ENCODE measurements around the gene MAP3K12.
A peak's percentile ranks its signal among the peaks of the same experiment; 100 is the strongest.
"Not testable (repeated sequence)": the region's sequence is repeated elsewhere in the genome, so short reads cannot be mapped to it uniquely, and the experiment has no call there.

Gene MAP3K12

GRCh38 chr12:53451661-53452158 is 47.5 kb downstream of the MAP3K12 start, which contains the start of gene PCBP2:
Gene PCBP2, plus strand, starts transcription at chr12:53452102. Its CDS starts 2,699 bp downstream, at chr12:53454801.
- TF ChIP-seq ARNT (IDR thresholded peaks at IDR 0.05) (0 out of 2 replicates have a peak, but pooled peaks have one; percentile 16), HDGF (IDR thresholded peaks at IDR 0.05; ENCODE audit: borderline replicate concordance) (0 out of 2 replicates have a peak, but pooled peaks have one; percentile 26), ELF4 (IDR thresholded peaks at IDR 0.05) (peak; percentile 74), ZNF384 (IDR thresholded peaks at IDR 0.05) (no peak), PKNOX1 (IDR thresholded peaks at IDR 0.05) (peak; percentile 34; the same call in 1 of the 2 replicates)
- POLR2A ChIA-PET = interaction anchor here (0.7 to 1.3 kb wide), 5 partner anchors 11 to 130 kb away, joined by 3 to 4 read pairs (median 3); partner anchors contain the start of genes AAAS and TARBP2
- CTCF ChIA-PET = interaction anchor here (1.4 kb wide), 1 partner anchor 11 kb away, joined by 7 read pairs; the partner anchor contains the start of gene PRR13
- DNase-seq (ENCODE audit: extremely low spot score) = peak; percentile 95

- CTCF ChIA-PET = interaction anchor here (1.4 kb wide), 1 partner anchor 10 kb away, joined by 7 read pairs; the partner anchor contains the start of gene PRR13
- DNase-seq (ENCODE audit: extremely low spot score) = no peak
- POLR2A ChIA-PET = interaction anchor here (0.7 to 1.3 kb wide), 7 partner anchors 10 to 130 kb away, joined by 3 to 4 read pairs (median 3); partner anchors contain the start of genes AAAS, SP1 and TARBP2
- TF ChIP-seq FOXM1 (IDR thresholded peaks at IDR 0.05; ENCODE audit: borderline replicate concordance) (no peak), NFRKB (IDR thresholded peaks at IDR 0.05) (no peak), FOXK2 (IDR thresholded peaks at IDR 0.05) (no peak)
Measured at GRCh38 chr12:53450936-53451335, 48.3 kb downstream of the MAP3K12 start.

GRCh38 chr12:53444593-53445325 is 54.5 kb downstream of the MAP3K12 start:
- POLR2A ChIA-PET = not testable (repeated sequence)

GRCh38 chr12:53443955-53444354 is 55.3 kb downstream of the MAP3K12 start:
- DNase-seq (ENCODE audit: extremely low spot score) = no peak
- POLR2A ChIA-PET = no interaction called here
- CTCF ChIA-PET = no interaction called here
- no peak for TF ChIP-seq LEF1 (IDR thresholded peaks at IDR 0.05; ENCODE audit: borderline replicate concordance)
- no peak for TF ChIP-seq SUZ12 (IDR thresholded peaks at IDR 0.05)
- no peak for TF ChIP-seq FOXM1 (IDR thresholded peaks at IDR 0.05; ENCODE audit: borderline replicate concordance)
- no peak for TF ChIP-seq ZNF384 (IDR thresholded peaks at IDR 0.05)
- TF ChIP-seq ARNT (IDR thresholded peaks at IDR 0.05) = no peak
- TF ChIP-seq BHLHE40 (IDR thresholded peaks at IDR 0.05; ENCODE audit: borderline replicate concordance) = no peak
- no peak for TF ChIP-seq TARDBP (IDR thresholded peaks at IDR 0.05)

More at GRCh38 chr12:53444593-53445325, 54.5 kb downstream of the MAP3K12 start:
- not testable (repeated sequence) for DNase-seq (ENCODE audit: extremely low spot score)
- CTCF ChIA-PET = interaction anchor here (0.6 kb wide), 2 partner anchors 24 to 155 kb away, joined by 3 read pairs; no protein-coding TSS in a partner anchor

GRCh38 chr12:53441040-53441833 is 58.0 kb downstream of the MAP3K12 start, which contains the start of gene PRR13:
Gene PRR13, plus strand, starts transcription at chr12:53441734. Its CDS starts 981 bp downstream, at chr12:53442715.
- ChIA-PET CTCF (interaction anchor here (1.0 to 1.6 kb wide), 4 partner anchors 10 to 89 kb away, joined by 3 to 7 read pairs (median 4); no protein-coding TSS in a partner anchor), POLR2A (interaction anchor here (0.6 to 1.8 kb wide), 18 partner anchors 8 to 229 kb away, joined by 3 to 19 read pairs (median 5); partner anchors contain the start of genes AAAS, SP1 and TARBP2)
- TF ChIP-seq PKNOX1 (IDR thresholded peaks at IDR 0.05) = peak; percentile 98
- TF ChIP-seq ELF4 (IDR thresholded peaks at IDR 0.05) = peak; percentile 48
- TF ChIP-seq LEF1 (IDR thresholded peaks at IDR 0.05; ENCODE audit: borderline replicate concordance) = no peak
- no peak for TF ChIP-seq TARDBP (IDR thresholded peaks at IDR 0.05)
- TF ChIP-seq L3MBTL2 (conservative IDR thresholded peaks at IDR 0.05) = peak; percentile 81
- no peak for TF ChIP-seq SP1 (IDR thresholded peaks at IDR 0.05)
- TF ChIP-seq SUZ12 (IDR thresholded peaks at IDR 0.05) = no peak
- DNase-seq (ENCODE audit: extremely low spot score) = peak; percentile 97

GRCh38 chr12:53439582-53439981 is 59.7 kb downstream of the MAP3K12 start:
- POLR2A ChIA-PET = interaction anchor here (0.7 to 1.1 kb wide), 2 partner anchors 60 to 87 kb away, joined by 3 to 4 read pairs; no protein-coding TSS in a partner anchor
- DNase-seq (ENCODE audit: extremely low spot score) = not testable (repeated sequence)
- CTCF ChIA-PET = interaction anchor here (0.6 kb wide), 1 partner anchor 121 kb away, joined by 3 read pairs; no protein-coding TSS in a partner anchor

- CTCF ChIA-PET; DNase-seq (ENCODE audit: extremely low spot score); POLR2A ChIA-PET: not testable (repeated sequence)
Measured at GRCh38 chr12:53435326-53435725, 63.9 kb downstream of the MAP3K12 start.
